ENCODE data around the gene COL24A1.
"Not testable (repeated sequence)": the region's sequence is repeated elsewhere in the genome, so short reads cannot be mapped to it uniquely, and the experiment has no call there.

COL24A1 gene

DNA sequence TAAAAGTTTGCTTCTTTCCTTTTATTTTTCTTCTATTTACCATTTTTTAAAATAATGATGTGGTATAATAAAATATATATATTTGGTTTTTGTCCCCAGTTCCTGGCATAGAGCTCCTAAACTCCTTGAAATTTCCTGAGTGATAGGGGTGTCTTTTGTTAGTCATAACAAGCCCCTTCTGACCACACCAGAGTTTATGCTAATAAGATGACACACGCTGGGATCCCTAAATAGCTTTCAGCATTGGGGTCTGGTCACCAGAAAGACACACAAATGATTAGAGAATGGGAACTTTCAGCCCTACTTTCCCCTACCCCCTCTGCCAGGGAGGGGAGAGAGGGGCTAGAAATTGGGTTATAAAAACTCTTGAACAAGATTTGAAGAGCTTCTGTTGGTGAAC lies 56.2 kb downstream of the COL24A1 start:
- TF ChIP-seq, protein P1, sequence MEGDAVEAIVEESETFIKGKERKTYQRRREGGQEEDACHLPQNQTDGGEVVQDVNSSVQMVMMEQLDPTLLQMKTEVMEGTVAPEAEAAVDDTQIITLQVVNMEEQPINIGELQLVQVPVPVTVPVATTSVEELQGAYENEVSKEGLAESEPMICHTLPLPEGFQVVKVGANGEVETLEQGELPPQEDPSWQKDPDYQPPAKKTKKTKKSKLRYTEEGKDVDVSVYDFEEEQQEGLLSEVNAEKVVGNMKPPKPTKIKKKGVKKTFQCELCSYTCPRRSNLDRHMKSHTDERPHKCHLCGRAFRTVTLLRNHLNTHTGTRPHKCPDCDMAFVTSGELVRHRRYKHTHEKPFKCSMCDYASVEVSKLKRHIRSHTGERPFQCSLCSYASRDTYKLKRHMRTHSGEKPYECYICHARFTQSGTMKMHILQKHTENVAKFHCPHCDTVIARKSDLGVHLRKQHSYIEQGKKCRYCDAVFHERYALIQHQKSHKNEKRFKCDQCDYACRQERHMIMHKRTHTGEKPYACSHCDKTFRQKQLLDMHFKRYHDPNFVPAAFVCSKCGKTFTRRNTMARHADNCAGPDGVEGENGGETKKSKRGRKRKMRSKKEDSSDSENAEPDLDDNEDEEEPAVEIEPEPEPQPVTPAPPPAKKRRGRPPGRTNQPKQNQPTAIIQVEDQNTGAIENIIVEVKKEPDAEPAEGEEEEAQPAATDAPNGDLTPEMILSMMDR (IDR thresholded peaks at IDR 0.05; ENCODE audit: low read depth, low read length, missing control alignments) = no peak
- no peak overlapping the region for H3K4me3 ChIP-seq (replicated peaks; ENCODE audit: low read depth, low read length)
- DNase-seq (ENCODE audit: extremely low read depth, low read depth) = no peak

DNA sequence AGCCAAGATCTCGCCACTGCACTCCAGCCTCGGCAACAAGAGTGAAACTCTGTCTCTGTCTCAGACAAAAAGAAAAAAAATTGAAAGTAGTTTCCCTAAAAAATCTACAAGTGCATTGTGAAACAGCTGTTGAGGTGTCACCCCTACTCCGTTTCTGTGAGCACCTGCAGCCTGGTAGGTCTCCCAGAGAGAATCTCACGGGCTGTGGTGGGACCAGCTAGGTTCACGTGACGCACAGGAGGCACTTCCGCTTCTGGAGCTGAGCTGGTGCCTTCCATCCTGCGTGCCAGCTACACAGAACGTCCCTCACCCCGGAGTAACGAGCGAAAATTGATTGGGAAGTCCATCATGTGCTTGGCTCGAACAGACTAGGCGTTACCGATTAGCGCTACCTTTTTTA lies 66.8 kb downstream of the COL24A1 start:
- TF ChIP-seq, protein P1 (IDR thresholded peaks at IDR 0.05; ENCODE audit: low read depth, low read length, missing control alignments) = no peak
- no peak overlapping the region for H3K4me3 ChIP-seq (replicated peaks; ENCODE audit: low read depth, low read length)
- DNase-seq (ENCODE audit: extremely low read depth, low read depth) = no peak

DNA sequence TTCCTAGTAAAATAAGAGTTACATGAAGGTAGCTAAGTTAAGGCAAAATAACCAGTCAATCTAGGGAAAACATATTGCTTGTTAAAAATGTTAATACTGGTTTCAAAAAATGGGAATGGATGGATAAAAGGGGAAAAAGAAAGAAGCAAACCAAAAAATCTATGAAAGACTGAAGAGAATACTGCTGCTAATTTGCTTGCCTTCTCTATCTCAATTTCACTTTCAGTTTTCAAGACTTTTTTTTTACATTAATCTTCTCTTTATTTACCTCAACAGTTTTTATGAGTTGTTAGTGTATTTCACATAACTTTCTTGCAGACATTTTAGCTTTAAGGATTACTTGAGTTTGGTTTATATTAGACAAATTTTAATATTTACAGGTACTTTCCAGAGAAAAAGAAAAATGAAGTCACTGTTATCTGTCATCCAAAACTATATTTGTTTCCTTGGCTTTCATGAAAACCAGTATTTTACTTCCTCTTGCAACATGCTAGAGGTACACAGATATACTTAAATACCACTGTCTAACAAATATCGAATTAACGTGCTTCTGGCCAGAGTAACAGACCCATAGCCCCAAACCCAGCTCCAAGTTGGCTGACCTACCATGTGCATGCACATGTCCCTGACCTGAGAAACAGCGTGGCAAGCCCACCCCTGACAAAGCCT lies 70.7 kb downstream of the COL24A1 start:
- H3K4me3 ChIP-seq (replicated peaks; ENCODE audit: low read depth, low read length) = no peak overlapping the region
- TF ChIP-seq, protein P1 (IDR thresholded peaks at IDR 0.05; ENCODE audit: low read depth, low read length, missing control alignments) = no peak
- DNase-seq (ENCODE audit: extremely low read depth, low read depth) = no peak

DNA sequence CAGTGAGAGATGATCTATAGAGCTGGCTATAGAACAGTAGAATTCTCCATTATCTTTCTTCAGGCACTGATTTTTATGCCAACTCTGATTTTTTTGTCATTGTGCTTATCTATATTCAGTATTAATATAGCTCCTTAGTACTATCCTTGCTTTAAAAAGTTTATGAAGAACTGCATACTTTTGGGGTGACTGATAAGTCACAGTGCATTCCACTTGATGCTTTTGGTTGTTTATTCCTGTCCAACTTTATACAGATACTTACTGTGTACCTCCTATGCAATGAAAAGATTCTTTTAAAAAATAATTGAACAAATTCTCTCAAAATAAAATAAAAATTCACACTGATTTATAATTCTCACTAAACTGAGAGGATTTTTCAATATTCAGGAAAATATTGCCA lies 71.6 kb downstream of the COL24A1 start:
- no peak for DNase-seq (ENCODE audit: extremely low read depth, low read depth)
- no peak overlapping the region for H3K4me3 ChIP-seq (replicated peaks; ENCODE audit: low read depth, low read length)
- TF ChIP-seq, protein P1 (IDR thresholded peaks at IDR 0.05; ENCODE audit: low read depth, low read length, missing control alignments) = no peak

GRCh38 chr1:86082183-86082582 lies 74.4 kb downstream of the COL24A1 start:
- H3K4me3 ChIP-seq (replicated peaks; ENCODE audit: low read depth, low read length) = no peak overlapping the region
- DNase-seq (ENCODE audit: extremely low read depth, low read depth) = no peak
- TF ChIP-seq, protein P1 (IDR thresholded peaks at IDR 0.05; ENCODE audit: low read depth, low read length, missing control alignments) = peak; percentile 16

DNA sequence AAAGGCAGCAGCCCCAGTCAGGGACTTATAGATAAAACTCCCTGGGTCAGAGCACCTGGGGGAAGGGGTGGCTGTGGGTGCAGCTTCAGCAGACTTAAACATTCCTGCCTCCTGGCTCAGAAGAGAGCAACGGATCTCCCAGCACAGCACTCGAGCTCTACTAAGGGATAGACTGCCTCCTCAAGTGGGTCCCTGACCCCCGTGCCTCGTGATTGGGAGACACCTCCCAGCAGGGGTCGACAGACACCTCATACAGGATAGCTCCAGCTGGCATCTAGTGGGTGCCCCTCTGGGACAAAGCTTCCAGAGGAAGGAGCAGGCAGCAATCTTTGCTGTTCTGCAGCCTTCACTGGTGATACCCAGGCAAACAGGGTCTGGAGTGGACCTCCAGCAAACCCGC lies 84.1 kb downstream of the COL24A1 start:
- DNase-seq (ENCODE audit: extremely low read depth, low read depth); H3K4me3 ChIP-seq (replicated peaks; ENCODE audit: low read depth, low read length): not testable (repeated sequence)

GRCh38 chr1:86071870-86072269 lies 84.7 kb downstream of the COL24A1 start:
- not testable (repeated sequence) for DNase-seq (ENCODE audit: extremely low read depth, low read depth); H3K4me3 ChIP-seq (replicated peaks; ENCODE audit: low read depth, low read length)

GRCh38 chr1:86069757-86070145 lies 86.8 kb downstream of the COL24A1 start:
- TF ChIP-seq, protein P1 (IDR thresholded peaks at IDR 0.05; ENCODE audit: low read depth, low read length, missing control alignments) = no peak
- DNase-seq (ENCODE audit: extremely low read depth, low read depth) = no peak
- H3K4me3 ChIP-seq (replicated peaks; ENCODE audit: low read depth, low read length) = no peak overlapping the region
